Loucy (cell line): Measurements from ENCODE around the gene PIPOX.

Source experiments
- H2AFZ ChIP-seq: fragments of 200-600 bp; sonication (generic); 2 replicates; pipeline ENCODE4 v1.6.0; 2016; ENCODE audit warnings: antibody characterized with exemption, mild to moderate bottlenecking, low read length, moderate library complexity
- H3F3A ChIP-seq: fragments of 200-600 bp; 2 replicates; pipeline ENCODE4 v1.6.0; 2016; ENCODE audit warnings: antibody characterized with exemption, low read depth, mild to moderate bottlenecking
- H3K27me3 ChIP-seq: fragments of 200-600 bp; sonication (generic); 2 replicates; pipeline ENCODE4 v1.6.1; 2014; ENCODE audit warnings: low read length, mild to moderate bottlenecking; ENCODE audit not compliant: insufficient read depth, poor library complexity, severe bottlenecking
- H3K36me3 ChIP-seq: fragments of 200-600 bp; sonication (generic); 2 replicates; pipeline ENCODE4 v1.6.1; 2016; ENCODE audit warnings: low read length; ENCODE audit not compliant: insufficient read depth
- H3K4me1 ChIP-seq: fragments of 200-600 bp; sonication (generic); 2 replicates; pipeline ENCODE4 v1.5.1; 2014; ENCODE audit warnings: low read length, mild to moderate bottlenecking; ENCODE audit not compliant: insufficient read depth, poor library complexity, severe bottlenecking
- H3K4me2 ChIP-seq: fragments of 200-600 bp; sonication (generic); 2 replicates; pipeline ENCODE4 v1.6.0; 2014; ENCODE audit warnings: antibody characterized with exemption, low read length, low read depth, mild to moderate bottlenecking; ENCODE audit not compliant: poor library complexity, severe bottlenecking
- H3K4me3 ChIP-seq: fragments of 200-600 bp; sonication (generic); 2 replicates; pipeline ENCODE4 v1.5.1; 2014; ENCODE audit warnings: low read length, mild to moderate bottlenecking, mixed read lengths; ENCODE audit not compliant: poor library complexity, severe bottlenecking
- H3K79me2 ChIP-seq: fragments of 200-600 bp; sonication (generic); 2 replicates; pipeline ENCODE4 v1.6.1; 2014; ENCODE audit warnings: low read length; ENCODE audit not compliant: insufficient read depth
- H3K9ac ChIP-seq: fragments of 200-600 bp; sonication (generic); 2 replicates; pipeline ENCODE4 v1.6.0; 2014; ENCODE audit warnings: mild to moderate bottlenecking, low read depth, low read length, moderate library complexity; ENCODE audit not compliant: poor library complexity, severe bottlenecking
- H3K9me2 ChIP-seq: fragments of 200-600 bp; sonication (generic); replicated peaks from 2 replicates; pipeline ENCODE4 v1.6.1; 2016; ENCODE audit warnings: low read depth, low read length, mixed read lengths
- H3K9me3 ChIP-seq: fragments of 200-600 bp; sonication (generic); 2 replicates; pipeline ENCODE4 v1.6.1; 2014; ENCODE audit warnings: mild to moderate bottlenecking, antibody characterized with exemption, low read length, low read depth; ENCODE audit not compliant: insufficient read depth
- H4K20me1 ChIP-seq: fragments of 200-600 bp; sonication (generic); 2 replicates; pipeline ENCODE4 v1.6.0; 2014; ENCODE audit warnings: antibody characterized with exemption, low read length, mild to moderate bottlenecking; ENCODE audit not compliant: insufficient read depth, poor library complexity, severe bottlenecking
- CTCF ChIP-seq: fragments of 200-600 bp; sonication (generic); conservative IDR thresholded peaks from 2 replicates; pipeline ENCODE4 v1.5.1; 2014; ENCODE audit warnings: mild to moderate bottlenecking, antibody characterized with exemption, low read length
- EZH2phosphoT487 ChIP-seq: fragments of 200-600 bp; IDR thresholded peaks from 2 replicates; pipeline ENCODE4 v1.6.1; 2018; ENCODE audit warnings: antibody characterized with exemption, mild to moderate bottlenecking, moderate library complexity, borderline replicate concordance

The PIPOX gene

GRCh38 chr17:29071303-29071702 is 28.4 kb downstream of the PIPOX start:
- no peak for TF ChIP-seq EZH2phosphoT487
- no peak for TF ChIP-seq CTCF
- Histone ChIP-seq H3K4me3 (no peak overlapping the region), H3K9ac (no peak overlapping the region), H3K4me2 (no peak overlapping the region), H3K9me3 (no peaks in the 10 kb centered on the region), H4K20me1 (peaks cover 2% of the 10 kb centered on the region), H3K27me3 (no peaks in the 10 kb centered on the region), H2AFZ (no peak overlapping the region), H3K9me2 (no peaks in the 10 kb centered on the region), H3K79me2 (no peaks in the 10 kb centered on the region), H3K4me1 (no peaks in the 10 kb centered on the region), H3K36me3 (peaks cover 13% of the 10 kb centered on the region; the same call in 1 of the 2 replicates), H3F3A (no peaks in the 10 kb centered on the region)

- Histone ChIP-seq H3K9ac (no peak overlapping the region), H3K27me3 (no peaks in the 10 kb centered on the region), H4K20me1 (peaks cover 5% of the 10 kb centered on the region), H3K4me2 (no peak overlapping the region), H3K9me2 (no peaks in the 10 kb centered on the region), H3F3A (no peaks in the 10 kb centered on the region), H3K79me2 (no peaks in the 10 kb centered on the region), H3K4me3 (no peak overlapping the region), H2AFZ (no peak overlapping the region), H3K36me3 (peaks cover 29% of the 10 kb centered on the region; the same call in 1 of the 2 replicates), H3K4me1 (no peaks in the 10 kb centered on the region), H3K9me3 (no peaks in the 10 kb centered on the region)
- TF ChIP-seq CTCF (no peak), EZH2phosphoT487 (no peak)
Observed at GRCh38 chr17:29073045-29073444, 30.1 kb downstream of the PIPOX start.

GRCh38 chr17:29073520-29073919 is 30.6 kb downstream of the PIPOX start:
- Histone ChIP-seq H3K9ac (no peak overlapping the region), H3K4me1 (no peaks in the 10 kb centered on the region), H3K4me3 (no peak overlapping the region), H3K9me3 (no peaks in the 10 kb centered on the region), H3K9me2 (no peaks in the 10 kb centered on the region), H3K4me2 (no peak overlapping the region), H4K20me1 (peaks cover 5% of the 10 kb centered on the region), H3K36me3 (peaks cover 33% of the 10 kb centered on the region; the same call in 1 of the 2 replicates), H2AFZ (no peak overlapping the region), H3F3A (no peaks in the 10 kb centered on the region), H3K79me2 (no peaks in the 10 kb centered on the region), H3K27me3 (no peaks in the 10 kb centered on the region)
- TF ChIP-seq CTCF (no peak), EZH2phosphoT487 (no peak)
